NCI-H1436 (cell line): Measurements from ENCODE around the gene CTSF.
"Not testable (repeated sequence)": the region's sequence is repeated elsewhere in the genome, so short reads cannot be mapped to it uniquely, and the experiment has no call there.

Experiments used
- DNase-seq: peaks from one replicate; lab custom pipeline; 2025; lab: John Stamatoyannopoulos, UW

Gene CTSF

DNA sequence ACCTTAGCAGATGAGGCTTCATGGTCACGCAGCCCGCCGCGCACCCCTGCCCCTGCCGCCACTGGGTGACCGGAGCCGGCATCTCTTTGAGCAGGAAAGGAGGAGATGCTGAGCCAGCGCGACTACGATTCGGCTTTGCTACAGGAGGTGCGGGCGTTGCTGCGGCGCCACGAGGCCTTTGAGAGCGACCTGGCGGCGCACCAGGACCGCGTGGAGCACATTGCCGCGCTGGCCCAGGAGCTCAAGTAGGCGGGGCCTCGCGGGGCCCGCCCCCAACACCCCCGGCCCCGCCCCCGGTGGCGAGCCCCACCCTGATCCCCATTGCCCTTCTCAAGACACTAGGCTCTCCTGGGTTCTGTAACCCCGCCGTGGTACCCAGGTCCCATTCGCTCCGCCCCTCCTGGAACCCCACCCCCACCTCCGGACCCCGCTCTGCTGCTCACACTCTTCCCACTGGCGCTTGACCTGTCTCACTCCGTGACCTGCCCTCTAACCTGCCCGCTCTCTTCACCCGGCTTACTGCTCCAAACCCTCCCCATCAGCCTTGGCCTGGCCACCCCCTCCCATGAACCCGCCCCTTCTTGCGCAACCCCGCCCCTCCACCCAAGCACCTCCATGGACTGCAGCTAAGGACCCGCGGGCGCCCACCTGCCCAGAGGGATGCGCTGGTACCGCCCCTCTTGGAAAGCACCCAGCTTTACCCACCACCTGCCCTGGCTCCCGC is 9.1 kb downstream of the CTSF start:
- peak; percentile 0 for DNase-seq

DNA sequence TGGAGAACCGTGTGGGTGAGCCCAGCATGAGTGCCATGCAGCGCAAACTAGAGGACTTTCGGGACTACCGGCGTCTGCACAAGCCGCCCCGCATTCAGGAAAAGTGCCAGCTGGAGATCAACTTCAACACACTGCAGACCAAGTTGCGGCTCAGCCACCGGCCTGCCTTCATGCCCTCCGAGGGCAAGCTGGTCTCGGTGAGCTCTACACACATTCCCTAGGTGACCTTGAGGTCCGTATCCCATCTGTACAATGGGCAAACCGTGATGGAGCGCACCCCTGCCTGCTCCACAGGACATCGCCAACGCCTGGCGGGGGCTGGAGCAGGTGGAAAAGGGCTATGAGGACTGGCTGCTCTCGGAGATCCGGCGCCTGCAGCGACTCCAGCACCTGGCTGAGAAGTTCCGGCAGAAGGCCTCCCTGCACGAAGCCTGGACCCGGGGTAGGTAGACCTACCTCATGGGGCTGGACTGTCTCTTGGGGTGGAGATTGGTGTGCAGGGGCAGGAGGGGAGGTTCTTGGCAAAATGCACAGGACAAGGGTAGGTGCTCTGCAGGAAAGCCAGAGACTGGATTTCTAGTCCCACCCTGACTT is 10.6 kb downstream of the CTSF start:
- DNase-seq: no peak

DNA sequence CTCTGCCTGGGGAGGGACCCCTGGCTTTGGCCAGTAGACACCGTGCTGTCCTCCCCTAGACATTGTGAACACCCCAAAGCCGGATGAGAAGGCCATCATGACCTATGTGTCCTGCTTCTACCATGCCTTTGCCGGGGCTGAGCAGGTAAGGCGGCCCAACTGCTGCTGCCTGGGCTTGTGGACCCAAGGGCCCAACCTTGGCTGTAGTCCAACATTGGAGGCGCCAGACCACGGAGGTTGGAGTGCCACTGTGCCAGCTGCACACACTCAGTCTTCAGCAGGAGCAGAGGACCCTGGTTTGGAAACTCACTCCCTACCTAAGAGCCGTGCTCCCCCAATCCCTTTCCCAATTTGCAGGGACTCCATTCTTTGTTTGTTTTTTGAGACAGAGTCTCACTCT is 12.3 kb downstream of the CTSF start:
- DNase-seq: no peak

DNA sequence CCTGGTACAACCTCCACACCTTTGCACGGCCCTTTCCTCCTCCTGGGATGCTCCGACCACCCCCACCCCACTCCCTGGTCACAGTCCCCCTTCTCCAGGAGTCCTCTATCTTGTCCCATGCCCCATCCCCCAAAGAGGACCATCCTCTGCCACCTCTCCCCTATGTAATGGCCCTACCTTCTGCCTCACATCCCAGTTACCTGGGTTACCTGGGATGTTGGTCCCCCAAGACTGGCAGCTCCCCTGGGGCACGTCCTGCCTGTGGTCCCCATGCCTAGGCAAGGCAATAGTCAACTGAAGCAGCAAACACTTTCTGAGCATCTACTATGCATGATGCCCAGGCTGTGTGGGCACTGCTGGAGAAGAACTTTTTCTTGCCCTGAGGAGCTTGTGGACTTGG is 13.0 kb downstream of the CTSF start:
- DNase-seq: no peak

DNA sequence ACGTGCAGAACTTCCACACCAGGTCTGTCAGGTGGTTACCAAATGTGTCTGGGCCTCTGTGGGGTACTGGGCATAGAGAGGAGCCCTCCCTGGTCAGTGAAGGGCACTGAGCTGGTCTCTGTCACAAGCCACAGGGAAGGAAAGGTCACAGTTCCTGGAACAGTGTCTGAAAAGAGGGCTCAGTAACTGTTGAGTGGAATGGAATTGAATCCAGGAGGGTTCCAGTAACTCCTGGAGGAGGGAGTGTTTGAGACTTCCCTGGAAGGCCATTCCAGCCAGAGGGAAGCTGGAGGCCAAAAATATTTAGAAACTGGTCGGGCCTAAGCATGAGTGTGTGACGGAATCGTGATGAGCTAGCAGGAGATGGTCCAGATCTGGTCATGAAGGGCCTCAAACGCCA is 13.8 kb downstream of the CTSF start:
- DNase-seq: no peak

DNA sequence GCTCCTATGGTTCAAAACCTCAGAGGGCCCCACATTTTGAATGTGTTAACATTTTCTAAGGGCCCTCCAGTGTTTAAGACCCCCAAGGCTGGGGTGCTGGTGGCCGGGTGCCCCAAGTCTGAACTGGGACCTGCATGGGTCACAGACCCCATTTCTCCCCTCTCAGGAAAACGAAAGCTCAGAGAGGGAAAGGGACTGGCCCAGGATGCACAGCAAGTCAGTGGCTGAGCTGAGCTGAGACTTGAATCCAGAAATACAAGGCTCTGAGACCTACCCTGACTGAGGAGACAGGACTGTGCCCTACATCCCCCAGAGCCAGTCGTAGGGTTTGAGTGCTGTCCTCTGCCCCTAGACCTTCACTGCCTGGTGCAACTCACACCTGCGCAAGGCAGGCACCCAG is 17.5 kb downstream of the CTSF start:
- no peak for DNase-seq

DNA sequence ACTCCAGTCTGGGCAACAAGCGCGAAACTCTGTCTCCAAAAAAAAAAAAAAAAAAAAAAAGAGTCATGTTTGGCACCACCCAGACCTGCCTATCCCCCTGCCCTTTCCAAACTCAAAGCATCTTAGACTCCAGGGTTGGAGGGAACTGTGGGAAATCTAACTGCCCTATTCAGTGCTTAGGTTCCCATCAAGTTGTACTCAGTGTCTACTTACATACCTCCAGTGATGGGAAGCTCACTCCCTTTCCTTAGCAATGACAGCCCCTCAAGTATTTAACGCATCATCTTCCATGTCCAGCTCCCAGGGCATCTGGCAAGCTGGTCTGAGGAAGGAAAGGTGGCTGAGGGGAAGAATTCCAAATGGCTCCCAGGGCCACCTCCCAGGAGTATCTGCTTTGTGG is 18.7 kb downstream of the CTSF start:
- DNase-seq: no peak

DNA sequence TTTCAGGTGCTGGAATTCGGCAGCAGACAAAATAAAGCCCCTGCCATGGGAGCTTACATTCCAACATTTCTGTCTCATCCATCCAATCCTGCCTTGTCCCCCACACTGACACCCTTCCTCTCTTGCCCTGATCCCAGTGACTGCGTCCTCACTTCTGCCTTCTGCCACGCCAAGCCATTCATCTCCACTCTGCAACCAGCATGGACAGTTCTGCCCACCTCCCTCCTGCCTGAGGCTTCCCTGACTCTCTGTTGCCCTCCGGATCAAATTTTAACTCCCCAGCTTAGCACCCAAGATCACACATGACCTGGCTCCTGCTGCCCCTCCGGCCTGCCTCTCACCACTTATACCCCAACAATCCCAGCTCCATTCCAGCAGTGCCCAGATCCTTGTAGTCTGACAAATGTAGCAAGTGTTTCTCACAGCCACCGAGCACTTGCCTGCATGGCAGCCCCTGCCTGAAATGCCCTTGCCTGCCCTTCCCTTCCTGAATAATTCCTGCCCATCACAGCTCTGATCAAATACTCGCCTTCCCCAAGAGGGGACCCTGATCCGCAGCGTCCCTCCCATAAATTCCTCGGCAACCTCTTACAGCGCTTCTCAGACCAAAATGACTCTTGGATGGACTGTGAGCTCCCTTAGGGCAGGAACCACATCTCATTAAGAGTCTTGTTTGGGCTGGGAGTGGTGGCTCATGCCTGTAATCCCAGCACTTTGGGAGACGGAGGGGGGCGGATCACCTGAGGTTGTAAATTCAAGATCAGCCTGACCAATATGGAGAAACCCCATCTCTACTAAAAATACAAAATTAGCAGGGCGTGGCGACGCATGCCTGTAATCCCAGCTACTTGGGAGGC is 19.4 kb downstream of the CTSF start:
- no peak for DNase-seq

DNA sequence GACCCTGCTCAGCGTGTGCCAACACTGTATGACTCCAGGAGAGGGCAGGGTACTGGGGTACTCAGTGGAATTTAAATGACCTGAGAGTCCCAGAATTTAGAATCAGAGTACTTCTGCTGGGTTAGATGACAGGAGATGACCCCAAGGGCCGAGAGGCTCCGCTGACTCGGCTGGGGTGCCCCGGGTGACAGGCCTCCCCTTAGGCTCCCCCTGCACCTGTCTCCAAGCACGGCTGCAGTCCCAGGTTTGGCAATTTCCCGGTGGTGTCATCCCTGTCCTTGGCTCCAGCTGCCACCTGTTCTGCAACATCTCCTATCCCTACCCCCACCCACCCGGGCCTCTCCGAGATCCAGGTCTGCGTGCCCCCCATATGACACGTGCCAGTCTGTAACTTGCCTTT is 20.4 kb downstream of the CTSF start:
- no peak for DNase-seq

DNA sequence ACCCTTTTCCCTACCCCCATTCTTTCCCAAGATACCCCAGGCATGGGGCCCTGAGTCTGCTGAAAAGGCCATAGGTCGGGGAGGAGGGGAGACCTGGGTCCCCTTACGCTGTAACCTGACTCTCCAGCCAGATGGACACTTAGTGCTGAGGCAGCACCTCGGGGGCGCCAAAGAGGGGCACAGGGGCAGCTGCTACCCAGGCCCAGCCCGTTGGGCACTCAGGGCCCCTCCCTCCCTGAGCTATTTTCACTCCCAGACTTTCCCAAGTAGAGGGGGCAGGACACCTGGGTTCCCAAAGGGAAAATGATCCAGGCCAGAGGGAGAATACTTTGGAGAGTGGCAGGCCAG is 20.8 kb downstream of the CTSF start:
- no peak for DNase-seq

DNA sequence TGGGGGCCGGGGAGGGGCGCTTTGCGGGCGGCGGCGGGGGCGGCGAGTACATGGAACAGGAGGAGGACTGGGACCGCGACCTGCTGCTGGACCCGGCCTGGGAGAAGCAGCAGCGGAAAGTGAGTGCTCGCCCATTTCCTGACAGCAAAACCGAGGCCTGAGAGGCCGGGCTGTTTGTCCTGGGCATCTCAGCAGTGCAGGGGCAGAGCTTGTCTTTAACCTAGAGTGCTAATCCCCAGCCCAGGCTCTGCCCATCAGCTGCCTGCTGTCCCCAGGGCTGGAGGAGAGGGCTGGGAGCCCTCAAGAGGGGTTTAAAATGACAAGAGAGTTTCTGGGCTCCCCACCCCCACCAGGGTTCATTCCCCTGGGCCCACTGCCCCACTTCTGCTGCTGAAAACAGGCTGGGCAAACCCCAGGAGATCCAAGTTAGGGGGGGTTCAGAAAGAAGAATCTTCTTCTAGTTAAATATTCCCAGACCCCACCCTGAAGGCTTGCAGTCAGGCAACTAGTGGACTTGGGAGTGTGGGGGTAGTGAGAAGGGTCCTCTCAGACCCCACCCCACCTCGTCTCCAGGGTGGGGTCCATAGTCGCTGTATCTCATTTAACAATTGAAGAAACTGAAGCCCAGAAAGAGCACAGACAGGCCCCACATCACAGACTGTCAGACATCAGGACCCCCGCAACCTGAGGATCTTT is 21.3 kb downstream of the CTSF start:
- peak; percentile 11 for DNase-seq

DNA sequence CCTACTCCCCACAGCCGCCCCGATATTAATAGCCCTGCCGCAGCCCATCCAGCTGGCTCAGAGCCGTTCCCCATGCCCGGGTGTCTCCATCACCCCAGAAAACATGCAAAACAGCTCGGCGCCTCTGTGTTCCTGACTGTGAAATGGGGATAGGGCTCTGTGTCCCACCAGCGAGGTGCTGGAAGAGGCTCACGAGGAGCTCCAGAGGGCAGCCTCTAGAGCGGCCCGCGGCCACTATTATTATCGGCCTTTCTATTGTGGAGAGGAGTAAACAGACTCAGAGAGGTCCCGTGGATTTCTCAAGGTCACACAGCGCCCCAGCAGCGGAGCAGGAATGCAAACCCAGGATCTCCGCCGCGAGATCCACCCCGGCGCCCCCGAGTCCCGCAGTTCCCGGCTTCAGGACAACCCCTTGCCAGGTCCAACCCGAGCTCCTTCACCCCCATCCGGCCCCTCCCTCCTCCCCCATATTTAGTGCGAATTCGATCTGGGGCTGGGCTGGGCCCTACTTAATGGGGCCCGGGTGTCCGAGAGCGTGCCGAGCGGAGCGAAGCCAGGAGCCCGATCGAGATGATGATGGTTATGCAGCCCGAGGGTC is 21.9 kb downstream of the CTSF start, which contains the start of gene ACTN3:
Gene ACTN3, plus strand, starts transcription at position 536 of the 598 bp plus-strand sequence. Its CDS starts 35 bp downstream, at position 571.
- DNase-seq: no peak

DNA sequence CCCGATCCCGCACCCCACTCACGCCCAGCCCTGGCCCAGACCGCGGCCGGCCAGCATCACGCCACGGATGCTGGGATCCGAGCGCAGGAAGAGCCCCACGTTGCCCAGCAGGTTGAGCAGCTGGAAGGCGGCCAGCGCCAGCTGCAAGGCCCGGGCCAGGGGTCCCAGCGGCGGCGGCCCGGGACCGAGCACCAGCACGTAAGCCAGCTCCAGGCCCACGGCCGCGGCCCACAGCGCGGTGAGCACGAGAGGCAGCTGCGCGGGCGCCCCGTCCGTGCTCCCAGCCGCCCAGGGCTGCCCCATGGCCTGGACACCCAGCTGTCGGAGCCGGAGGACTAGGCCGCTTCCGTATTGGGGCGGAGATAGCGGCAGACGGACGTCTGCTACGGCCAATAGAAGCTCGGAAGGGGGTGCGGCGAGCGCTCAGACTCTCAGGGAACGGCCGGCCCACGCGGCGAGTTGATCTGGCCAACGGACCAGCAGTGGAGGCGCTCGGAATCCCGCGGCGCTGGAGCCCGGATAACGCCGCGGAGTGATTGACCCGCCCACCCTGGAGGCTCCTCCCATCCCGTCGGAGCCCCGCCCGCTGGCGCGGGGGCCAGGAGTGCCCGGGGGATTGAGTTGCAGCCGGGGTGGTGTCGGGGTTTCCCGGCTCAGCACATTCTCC is 22.6 kb downstream of the CTSF start, which contains the start of gene ZDHHC24:
Gene ZDHHC24, minus strand, starts transcription at position 348 of the 667 bp plus-strand sequence. Its CDS starts 45 bp downstream, at position 303.
- peak; percentile 88 for DNase-seq

DNA sequence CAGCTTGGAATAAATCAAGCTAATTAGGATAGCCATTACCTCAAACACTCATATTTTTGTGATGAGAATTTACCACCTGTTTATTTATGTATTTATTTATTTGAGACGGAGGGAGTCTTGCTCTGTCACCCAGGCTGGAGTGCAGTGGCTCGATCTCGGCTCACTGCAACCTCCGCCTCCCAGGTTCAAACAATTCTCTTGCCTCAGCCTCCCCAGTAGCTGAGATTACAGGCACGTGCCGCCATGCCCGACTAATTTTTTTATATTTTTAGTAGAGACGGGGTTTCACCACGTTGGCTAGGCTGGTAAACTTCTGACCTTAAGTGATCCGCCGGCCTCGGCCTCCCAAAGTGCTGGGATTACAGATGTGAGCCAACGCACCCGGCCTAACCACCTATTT is 23.5 kb downstream of the CTSF start:
- DNase-seq: not testable (repeated sequence)

DNA sequence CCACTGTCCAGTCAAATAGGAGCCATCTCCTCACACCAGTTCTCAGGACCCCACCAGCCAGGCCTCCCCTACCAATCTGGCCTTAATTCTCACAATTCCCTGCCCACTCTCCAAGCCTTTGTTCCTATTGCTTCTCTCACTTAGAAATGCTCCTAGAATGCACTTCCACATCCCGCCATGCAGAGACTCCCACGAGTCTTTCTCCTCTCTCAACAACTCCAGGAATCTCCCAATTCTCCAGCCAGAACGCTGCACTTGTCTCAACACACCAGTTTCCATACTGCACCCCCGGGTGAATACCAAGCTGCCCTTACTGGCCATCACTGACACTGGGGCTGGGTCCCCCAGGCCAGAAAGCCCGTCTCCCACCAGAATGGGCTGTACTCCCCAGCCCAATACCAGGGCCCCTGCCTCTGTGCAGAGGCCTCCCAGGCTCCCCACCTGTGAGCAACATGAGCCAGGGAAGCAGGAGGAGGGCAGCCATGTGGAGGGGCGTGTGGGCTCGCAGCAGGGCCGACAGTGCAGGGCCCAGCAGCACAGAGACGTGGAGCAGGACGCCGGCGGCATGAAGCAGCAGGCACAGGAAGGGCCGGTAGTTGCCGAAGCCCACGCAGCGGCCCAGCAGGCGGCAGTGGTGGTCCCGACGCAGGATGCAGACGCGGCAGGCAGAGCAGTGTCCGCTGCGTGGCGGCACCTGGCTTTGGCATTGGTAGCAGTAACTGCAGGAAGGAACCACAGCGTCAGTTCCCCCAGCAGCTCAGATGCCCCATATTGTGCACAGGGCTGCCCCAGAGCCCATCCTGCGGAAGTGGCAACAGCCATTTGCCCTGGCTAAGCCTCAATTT is 24.9 kb downstream of the CTSF start:
- no peak for DNase-seq

DNA sequence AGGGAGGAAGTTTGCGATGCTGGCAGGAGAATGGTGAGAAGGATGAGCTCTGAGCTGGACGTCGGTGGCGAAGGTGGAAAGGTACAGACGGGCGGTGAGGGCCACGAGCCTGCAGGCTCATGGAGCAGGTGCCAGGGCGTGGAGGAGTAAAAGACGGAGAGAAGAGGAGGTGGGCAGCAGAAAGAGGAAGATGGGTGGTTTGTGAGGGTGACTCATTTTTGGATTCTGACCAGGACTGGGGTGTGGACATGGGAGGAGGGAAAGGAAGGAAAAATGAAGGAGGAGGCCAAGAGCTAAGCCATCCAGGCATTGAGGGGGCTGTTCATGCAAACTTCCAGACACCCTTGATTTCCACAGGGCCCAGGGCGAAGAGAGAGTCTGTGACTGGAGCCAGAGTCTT is 26.0 kb downstream of the CTSF start:
- no peak for DNase-seq

DNA sequence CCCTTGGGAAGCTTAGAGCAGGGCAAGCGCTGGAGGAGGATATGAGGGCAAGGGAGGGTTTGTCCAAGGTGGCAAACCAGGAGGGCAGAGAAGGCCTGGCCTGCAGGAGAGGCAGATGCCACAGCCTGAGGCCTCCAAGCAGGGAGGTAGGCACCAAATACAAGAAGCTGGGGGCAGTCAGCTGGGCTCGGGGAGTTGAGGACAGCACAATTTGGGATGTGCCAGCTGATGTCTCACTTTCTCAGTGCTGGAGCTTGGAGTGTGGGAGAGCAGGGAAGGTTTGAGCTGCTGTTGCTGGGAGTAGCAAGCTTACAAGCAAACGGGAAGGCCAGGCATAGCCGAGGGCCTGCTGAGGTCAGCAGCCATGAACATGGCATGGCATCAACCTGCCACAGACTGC is 26.5 kb downstream of the CTSF start:
- DNase-seq: no peak

DNA sequence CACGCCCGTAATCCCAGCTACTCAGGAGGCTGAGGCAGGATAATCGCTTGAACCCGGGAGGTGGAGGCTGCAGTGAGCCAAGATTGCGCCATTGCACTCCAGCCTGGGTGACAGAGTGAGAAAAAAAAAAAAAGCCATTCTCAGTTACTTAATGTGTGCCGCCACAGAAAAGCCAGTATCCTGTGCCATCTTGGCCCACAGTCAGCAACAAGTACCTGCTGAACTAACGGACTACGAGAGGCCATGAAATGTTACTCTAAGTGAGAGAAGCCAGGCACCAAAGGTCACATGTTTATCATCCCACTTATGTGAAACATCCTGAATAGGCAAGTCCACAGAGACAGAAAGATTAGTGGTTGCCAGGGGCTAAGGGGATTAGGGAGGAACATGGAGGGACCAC is 27.8 kb downstream of the CTSF start:
- not testable (repeated sequence) for DNase-seq

DNA sequence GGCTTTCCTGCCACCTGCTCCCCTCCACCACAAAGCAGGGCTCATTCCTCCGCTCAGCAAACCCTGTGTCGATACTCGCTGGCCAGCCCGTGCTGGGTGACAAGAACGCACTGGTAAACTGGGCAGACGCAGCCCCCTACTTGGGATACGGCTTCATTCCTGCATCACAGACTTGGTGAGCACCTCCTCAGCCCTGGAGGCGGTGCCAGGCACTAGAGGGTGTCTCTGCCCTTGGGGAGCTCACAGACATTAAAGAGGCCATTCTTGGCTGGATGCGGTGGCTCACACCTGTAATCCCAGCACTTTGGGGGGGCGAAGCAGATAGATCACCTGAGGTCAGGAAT is 28.6 kb downstream of the CTSF start:
- DNase-seq: no peak

DNA sequence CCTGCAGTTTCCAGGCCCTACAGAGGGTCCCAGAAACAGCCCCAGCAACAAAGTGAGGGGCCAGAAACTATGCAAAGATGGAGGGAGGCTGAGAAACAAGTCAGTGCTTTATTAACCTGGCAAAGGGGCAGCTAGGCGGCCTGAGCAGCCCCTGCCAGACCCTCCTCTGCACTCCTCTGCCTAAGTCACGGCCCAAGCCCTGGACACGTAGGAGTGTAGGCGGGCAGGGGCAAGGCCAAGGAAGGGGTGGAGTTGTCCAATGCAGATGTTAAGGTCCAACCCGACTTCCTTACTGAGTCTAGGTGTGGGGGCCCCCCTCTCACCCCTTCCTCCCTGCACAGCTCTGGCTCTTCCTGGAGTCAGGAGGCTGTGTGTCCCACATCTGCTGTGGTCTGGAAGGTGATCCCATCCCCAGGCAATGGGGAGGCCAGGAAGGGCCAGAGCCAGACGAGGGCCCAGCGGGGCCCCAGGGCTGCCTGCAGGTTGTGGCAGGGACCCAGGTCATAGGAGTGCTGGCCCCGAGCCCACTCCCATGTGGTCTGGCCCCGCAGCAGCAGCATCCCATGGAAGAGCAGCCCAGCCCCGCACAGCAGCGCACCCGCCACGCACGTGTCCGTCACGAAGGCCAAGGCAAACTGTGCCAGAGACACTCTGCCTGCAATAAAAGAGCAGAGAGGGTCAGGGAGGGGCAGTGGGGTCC is 29.1 kb downstream of the CTSF start:
- DNase-seq: no peak
